Jurkat, Clone E6-1 (cell line): Measurements from ENCODE around the gene PPP1R10. TPM values are rescaled to one million over a fixed set of nuclear protein-coding genes. Genes with fewer than 3 reads are reported as not detected.
A peak's percentile ranks its signal among the peaks of the same experiment; 100 is the strongest.
"Not testable (repeated sequence)": the region's sequence is repeated elsewhere in the genome, so short reads cannot be mapped to it uniquely, and the experiment has no call there.

Experiments used
- DNase-seq: peaks from one replicate; pipeline ENCODE4 v3.0.0-alpha.2; 2011; ENCODE audit warnings: low read depth, low spot score
- H3K4me3 ChIP-seq: 2 replicates; pipeline ENCODE4 v1.5.1; 2011; ENCODE audit warnings: mild to moderate bottlenecking, low read length, control low read depth, moderate library complexity
- polyA plus RNA-seq: library from polyadenylated mRNA; unstranded; fragments of >200 nt; gene quantifications from one replicate; pipeline ENCODE4 v1.2.1, GENCODE V29; 2012; ENCODE audit warnings: missing spikeins; ENCODE audit not compliant: insufficient read length, insufficient read depth

Gene PPP1R10
- 29.9 TPM for polyA plus RNA-seq

- peak within 1 kb of the TSS; percentile 96 for H3K4me3 ChIP-seq
- DNase-seq, result peak; percentile 100
These were observed at the start of gene PPP1R10 for GRCh38 chr6:30616811-30617564. Gene PPP1R10, minus strand, starts transcription at chr6:30617243. Its CDS starts 7,299 bp downstream, at chr6:30609944.

DNA sequence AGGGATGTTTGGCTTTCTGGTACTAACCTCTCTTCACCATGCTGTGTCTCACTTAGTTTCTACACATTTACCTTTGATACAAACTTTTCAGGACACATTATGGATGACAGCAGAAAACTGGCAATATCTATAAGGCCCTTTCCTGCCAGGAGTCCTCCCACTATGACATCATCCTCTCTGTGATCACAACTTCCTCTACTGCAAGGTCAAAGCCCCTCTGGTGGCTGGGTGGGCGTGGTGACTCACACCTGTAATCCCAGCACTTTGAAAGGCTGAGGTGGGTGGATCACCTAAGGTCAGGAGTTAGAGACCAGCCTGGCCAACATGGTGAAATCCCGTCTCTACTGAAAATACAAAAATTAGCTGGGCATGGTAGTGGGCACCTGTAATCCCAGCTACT lies 49.3 kb upstream of the PPP1R10 start:
- not testable (repeated sequence) for H3K4me3 ChIP-seq, DNase-seq

DNA sequence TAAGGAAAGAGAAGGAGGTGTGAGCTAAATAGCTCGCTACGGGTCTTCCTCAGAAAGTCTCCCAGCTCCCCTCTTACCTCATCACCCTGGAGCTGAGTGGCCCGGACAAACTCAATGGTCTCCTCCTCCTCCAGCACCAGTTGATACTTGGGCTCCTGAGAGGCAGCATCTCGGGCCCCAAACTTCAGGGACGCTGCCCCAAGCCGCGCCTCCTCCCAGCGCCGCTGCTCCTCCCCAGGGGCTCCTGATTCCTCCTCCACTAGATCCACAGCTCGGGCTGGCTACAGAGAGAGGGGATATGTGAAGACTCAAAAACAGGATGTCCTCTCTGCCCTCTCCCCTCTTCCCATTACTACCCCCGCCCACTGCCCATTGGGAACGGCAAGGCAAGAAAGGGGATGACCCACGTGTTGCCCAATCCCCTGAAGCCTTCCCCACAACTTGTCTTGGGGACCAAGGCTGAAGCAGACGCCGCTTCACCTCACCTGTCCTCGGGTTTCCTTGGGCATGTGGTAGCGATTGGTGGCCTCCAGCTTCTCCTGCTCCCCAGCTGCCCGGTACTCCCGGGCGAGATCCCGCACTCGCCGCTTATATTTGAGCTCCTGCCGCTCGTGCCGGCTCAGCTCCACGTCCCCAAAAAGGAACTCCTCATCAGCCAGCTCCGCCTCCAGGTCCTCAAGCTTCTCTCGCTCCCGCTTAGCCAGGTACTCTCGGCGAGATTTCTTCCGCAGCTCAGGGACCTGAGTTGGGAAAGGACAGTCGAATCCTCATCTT lies 48.1 kb upstream of the PPP1R10 start:
- DNase-seq, result no peak
- H3K4me3 ChIP-seq, result no peak overlapping the region

DNA sequence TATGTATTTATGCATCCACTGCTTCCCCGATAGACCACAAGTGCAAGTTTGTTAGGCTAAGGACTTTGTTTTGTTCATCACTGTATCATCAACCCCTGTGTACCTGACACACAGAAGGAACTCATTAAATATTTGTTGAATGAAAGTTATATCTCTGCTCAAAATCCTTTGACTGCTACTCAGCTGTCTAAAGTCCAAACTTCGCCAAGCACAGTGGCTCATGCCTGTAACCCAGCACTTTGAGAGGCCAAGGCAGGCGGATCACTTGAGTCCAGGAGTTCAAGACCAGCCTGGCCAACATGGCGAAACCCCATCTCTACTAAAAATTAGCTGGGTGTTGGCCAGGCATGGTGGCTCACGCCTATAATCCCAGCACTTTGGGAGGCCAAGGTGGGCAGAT lies 40.9 kb upstream of the PPP1R10 start:
- not testable (repeated sequence) for H3K4me3 ChIP-seq, DNase-seq

DNA sequence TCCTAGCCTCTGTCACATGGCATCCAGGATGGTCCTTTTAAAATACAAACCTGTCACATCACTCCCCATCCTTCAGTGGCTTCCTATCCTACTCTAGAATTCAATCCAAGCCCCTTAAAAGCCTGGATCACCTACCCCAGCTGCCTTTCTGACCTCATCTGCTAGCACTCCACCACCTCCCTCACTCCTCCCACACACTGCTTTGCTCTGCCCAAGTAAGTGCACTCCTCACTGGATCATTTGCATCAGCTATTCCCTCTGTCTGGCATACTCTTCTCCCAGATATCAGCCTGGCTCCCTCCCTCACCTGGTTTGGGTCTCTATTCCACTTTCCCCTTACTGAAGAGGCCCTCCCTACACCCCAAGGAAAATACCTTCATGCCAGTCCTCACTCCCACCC lies 40.4 kb upstream of the PPP1R10 start:
- DNase-seq, result no peak
- no peak overlapping the region for H3K4me3 ChIP-seq

DNA sequence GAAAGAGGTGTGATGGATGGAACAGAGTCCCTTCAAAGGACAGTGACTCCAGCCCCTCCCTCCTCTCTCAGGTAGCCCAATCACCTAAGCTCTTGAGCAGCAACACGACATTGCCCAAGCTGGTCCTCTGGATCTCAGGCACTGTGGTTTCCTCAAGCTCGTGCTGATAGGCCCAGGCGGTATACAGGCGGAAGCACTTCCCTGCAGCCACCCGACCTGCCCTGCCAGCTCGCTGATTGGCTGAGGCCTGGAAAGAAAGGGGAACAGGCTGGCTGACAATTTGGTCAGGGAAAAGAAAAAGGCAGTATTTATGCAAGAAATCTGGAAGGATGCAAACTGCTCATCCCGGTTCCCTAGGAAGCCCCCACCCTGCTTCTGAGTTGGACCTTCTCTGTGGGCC lies 39.5 kb upstream of the PPP1R10 start:
- DNase-seq, result no peak
- H3K4me3 ChIP-seq, result no peak overlapping the region

DNA sequence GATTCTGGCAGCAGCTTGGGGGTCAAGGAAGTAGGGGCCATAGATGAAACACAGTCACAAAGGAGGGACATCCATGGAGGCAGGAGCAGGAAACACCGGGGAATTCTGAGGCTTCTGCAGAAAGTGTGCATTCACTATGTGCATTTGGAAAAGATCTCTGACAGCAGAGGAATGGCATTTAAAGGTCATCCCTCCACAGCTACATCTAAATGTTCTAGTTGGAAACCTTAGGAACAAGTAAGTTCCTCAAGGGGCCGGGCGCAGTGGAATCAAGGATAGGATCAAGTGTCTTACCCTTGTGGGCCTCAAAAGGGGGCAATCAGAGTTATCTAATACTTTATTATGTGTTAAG lies 38.7 kb upstream of the PPP1R10 start:
- DNase-seq, result no peak
- H3K4me3 ChIP-seq, result no peak overlapping the region

GRCh38 chr6:30654798-30655742 lies 38.0 kb upstream of the PPP1R10 start:
- H3K4me3 ChIP-seq, result no peak overlapping the region
- no peak for DNase-seq

DNA sequence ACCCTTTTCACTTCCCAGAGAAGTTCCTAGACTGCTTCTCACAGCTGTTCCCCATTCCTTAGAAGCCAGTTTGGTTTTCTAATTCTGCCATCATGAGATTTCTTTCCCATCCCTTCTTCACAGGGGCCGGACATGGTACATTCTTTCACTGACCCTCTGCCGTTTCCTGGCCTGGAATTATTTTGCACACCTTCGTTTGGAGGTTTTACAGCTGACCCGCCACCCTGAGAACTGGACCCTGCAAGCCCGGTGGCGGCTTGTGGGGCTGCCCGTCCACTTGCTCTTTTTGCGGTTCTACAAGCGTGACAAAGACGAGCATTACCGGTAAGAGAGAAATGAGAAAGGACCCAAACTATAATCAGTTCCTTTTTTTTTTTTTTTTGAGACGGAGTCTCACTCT lies 34.1 kb upstream of the PPP1R10 start:
- no peak for DNase-seq
- H3K4me3 ChIP-seq, result no peak overlapping the region

- no peak for DNase-seq
- peak overlapping the region; percentile 87 for H3K4me3 ChIP-seq
These were observed 30.4 kb upstream of the PPP1R10 start for GRCh38 chr6:30647242-30648116.

- peak within 1 kb of the TSS; percentile 87 for H3K4me3 ChIP-seq
- DNase-seq, result peak; percentile 92
These were observed 29.6 kb upstream of the PPP1R10 start, which contains the start of gene C6orf136 for GRCh38 chr6:30646450-30647241. Gene C6orf136, plus strand, starts transcription at chr6:30647133. Its CDS starts 99 bp downstream, at chr6:30647232.

- DNase-seq, result no peak
- H3K4me3 ChIP-seq, result no peak overlapping the region
These were observed 28.9 kb upstream of the PPP1R10 start for GRCh38 chr6:30645989-30646388.

- no peak overlapping the region for H3K4me3 ChIP-seq
These were observed 27.7 kb upstream of the PPP1R10 start for GRCh38 chr6:30644769-30645168.

GRCh38 chr6:30643656-30644055 lies 26.6 kb upstream of the PPP1R10 start:
- H3K4me3 ChIP-seq, result no peak overlapping the region
- DNase-seq, result no peak

More at GRCh38 chr6:30644769-30645168, 27.7 kb upstream of the PPP1R10 start:
- no peak for DNase-seq

GRCh38 chr6:30641048-30641447 lies 24.0 kb upstream of the PPP1R10 start:
- DNase-seq, result peak; percentile 70
- H3K4me3 ChIP-seq, result no peak overlapping the region

GRCh38 chr6:30640481-30640880 lies 23.4 kb upstream of the PPP1R10 start:
- no peak overlapping the region for H3K4me3 ChIP-seq
- no peak for DNase-seq

DNA sequence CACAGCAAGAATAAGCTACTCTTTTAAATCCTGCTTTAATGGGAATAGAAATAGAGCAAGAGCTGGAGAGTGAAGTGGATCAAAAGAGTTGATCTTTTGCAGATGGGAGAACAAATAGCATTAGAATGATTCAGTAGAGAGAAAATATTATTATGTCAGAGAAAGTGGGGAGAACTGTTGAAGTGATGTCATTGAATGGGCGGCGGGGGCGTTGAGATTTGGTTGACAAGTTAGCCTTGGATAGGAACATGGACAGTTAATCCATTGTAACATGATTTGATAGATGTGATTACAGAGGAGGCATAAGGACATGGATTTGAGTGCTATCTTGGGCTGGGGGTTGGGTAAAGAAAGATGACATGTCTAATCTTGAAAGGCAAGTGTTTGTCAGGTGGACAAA lies 18.8 kb upstream of the PPP1R10 start:
- no peak overlapping the region for H3K4me3 ChIP-seq
- DNase-seq, result no peak
